ENCODE data around the gene CBY2. TPM values are rescaled to one million over a fixed set of nuclear protein-coding genes. Genes with fewer than 3 reads are reported as not detected.

Gene CBY2
- total and polyA plus RNA-seq, 8 donors: not detected

DNA sequence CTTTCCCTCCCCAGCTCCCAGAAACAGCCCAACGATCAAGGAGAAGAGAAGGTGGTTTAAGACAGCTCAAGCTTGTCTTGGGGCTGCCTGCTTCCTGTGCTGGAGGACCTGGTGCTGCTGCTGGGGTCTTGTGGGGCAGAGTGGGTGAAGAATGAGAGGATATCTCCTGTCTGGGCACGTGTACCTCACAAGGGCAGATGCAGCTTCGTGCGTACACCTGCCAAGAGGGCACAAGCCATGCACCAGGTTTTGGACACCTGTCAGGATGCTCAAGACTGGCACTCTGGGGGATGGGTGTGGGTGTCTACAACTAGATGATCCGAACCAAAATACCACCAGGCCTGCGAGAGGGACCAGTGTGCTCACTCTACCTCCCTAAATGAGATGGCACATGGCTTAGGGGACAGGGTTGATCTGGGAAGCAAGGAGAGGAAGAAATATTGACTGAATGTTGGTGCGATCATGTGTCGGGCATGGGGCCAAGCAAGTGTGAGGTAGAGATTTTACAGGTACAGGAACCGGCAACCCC lies 2.2 kb downstream of the CBY2 start:
- Histone ChIP-seq H3K36me3 (no peaks in the 10 kb centered on the region), H3K27me3 (no peaks in the 10 kb centered on the region), H3K4me1 (no peaks in the 10 kb centered on the region), H3K4me3 (no peak overlapping the region), H3K27ac (no peak overlapping the region), H3K9me3 (no peaks in the 10 kb centered on the region)
- no peak for DNase-seq
- intact Hi-C loops (cut with DNase I; ENCODE audit: low total_unique reads): no loop called here
- TF ChIP-seq POLR2AphosphoS5 (IDR thresholded peaks at IDR 0.05) (no peak), POLR2A (IDR thresholded peaks at IDR 0.05) (no peak), EP300 (IDR thresholded peaks at IDR 0.05) (no peak)
- TF ChIP-seq, protein P1, sequence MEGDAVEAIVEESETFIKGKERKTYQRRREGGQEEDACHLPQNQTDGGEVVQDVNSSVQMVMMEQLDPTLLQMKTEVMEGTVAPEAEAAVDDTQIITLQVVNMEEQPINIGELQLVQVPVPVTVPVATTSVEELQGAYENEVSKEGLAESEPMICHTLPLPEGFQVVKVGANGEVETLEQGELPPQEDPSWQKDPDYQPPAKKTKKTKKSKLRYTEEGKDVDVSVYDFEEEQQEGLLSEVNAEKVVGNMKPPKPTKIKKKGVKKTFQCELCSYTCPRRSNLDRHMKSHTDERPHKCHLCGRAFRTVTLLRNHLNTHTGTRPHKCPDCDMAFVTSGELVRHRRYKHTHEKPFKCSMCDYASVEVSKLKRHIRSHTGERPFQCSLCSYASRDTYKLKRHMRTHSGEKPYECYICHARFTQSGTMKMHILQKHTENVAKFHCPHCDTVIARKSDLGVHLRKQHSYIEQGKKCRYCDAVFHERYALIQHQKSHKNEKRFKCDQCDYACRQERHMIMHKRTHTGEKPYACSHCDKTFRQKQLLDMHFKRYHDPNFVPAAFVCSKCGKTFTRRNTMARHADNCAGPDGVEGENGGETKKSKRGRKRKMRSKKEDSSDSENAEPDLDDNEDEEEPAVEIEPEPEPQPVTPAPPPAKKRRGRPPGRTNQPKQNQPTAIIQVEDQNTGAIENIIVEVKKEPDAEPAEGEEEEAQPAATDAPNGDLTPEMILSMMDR (IDR thresholded peaks at IDR 0.05): no peak
- 80 to 89% (median 87%) methylated on average over 9 of the region's 9 CpGs for WGBS, 5 donors

DNA sequence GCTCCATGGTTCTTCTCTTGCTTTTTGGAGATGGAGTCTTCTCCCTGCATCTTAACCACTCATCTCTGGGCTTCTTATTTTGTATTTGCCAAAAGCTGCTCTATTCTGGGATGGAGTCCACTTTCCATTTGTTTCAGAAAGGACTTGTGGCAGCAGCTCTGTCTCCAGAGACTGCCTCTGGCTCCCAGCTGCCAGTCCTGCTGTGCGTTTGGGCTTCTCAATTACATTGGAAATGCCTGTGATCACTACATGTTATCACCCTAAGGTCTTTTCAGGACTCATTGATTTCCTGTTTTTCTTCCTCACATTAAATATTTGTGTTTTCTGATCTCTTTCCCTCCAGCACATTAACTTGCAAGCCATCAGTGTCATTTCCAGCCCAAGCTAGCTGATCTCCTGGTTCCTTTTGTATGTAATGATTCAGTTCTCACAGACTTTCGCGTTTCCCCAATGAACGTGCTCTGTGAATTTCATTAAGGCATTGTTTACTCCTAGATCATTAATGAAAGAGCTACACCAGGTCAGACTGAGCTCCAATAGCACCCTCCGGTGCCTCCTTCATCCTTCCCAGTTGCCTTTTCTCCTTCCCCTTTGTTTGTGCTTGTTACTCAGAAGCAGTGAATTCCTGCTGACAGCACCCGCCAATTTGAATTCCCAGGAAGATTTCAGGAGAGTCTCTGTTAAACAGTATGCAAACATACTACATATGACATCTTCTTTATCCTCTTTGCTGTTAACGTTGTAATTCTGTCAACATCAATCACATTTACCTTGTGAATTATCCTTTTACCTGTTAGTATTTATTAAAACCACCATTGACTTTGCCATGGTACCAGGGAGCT lies 3.0 kb downstream of the CBY2 start:
- Histone ChIP-seq H3K27ac (no peak overlapping the region), H3K27me3 (no peaks in the 10 kb centered on the region), H3K9me3 (no peaks in the 10 kb centered on the region), H3K4me1 (no peaks in the 10 kb centered on the region), H3K4me3 (no peak overlapping the region), H3K36me3 (no peaks in the 10 kb centered on the region)
- 45 to 56% (median 50%) methylated on average over 7 of the region's 7 CpGs for WGBS, 5 donors
- DNase-seq: no peak
- intact Hi-C loops (cut with DNase I; ENCODE audit: low total_unique reads): no loop called here
- TF ChIP-seq, protein P1 (IDR thresholded peaks at IDR 0.05): no peak
- TF ChIP-seq POLR2A (IDR thresholded peaks at IDR 0.05) (no peak), POLR2AphosphoS5 (IDR thresholded peaks at IDR 0.05) (no peak), EP300 (IDR thresholded peaks at IDR 0.05) (no peak)

DNA sequence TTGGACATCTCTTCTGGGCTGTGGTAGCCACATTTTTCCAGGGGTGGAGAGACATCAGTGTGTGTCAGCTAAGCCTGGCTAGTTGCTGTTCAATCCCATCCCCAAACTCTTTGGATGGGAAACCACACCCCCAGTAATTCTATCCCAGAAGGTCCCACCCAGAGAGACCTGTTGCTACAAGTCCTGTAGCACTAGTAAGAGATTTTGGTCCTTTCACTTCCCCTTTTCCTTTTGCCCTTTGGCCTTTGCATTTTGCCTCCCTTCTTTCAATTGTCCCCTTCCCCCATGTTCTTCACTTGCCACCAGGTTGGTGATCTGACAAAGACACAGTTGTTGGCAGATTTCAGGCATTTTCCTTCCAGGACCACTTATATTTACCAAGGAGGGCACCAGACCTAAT lies 3.8 kb downstream of the CBY2 start:
- Histone ChIP-seq H3K27me3 (no peaks in the 10 kb centered on the region), H3K9me3 (no peaks in the 10 kb centered on the region), H3K4me1 (no peaks in the 10 kb centered on the region), H3K36me3 (no peaks in the 10 kb centered on the region), H3K4me3 (no peak overlapping the region), H3K27ac (no peak overlapping the region)
- TF ChIP-seq, protein P1 (IDR thresholded peaks at IDR 0.05): no peak
- TF ChIP-seq EP300 (IDR thresholded peaks at IDR 0.05) (no peak), POLR2A (IDR thresholded peaks at IDR 0.05) (no peak), POLR2AphosphoS5 (IDR thresholded peaks at IDR 0.05) (no peak)
- intact Hi-C loops (cut with DNase I; ENCODE audit: low total_unique reads): no loop called here
- no peak for DNase-seq

DNA sequence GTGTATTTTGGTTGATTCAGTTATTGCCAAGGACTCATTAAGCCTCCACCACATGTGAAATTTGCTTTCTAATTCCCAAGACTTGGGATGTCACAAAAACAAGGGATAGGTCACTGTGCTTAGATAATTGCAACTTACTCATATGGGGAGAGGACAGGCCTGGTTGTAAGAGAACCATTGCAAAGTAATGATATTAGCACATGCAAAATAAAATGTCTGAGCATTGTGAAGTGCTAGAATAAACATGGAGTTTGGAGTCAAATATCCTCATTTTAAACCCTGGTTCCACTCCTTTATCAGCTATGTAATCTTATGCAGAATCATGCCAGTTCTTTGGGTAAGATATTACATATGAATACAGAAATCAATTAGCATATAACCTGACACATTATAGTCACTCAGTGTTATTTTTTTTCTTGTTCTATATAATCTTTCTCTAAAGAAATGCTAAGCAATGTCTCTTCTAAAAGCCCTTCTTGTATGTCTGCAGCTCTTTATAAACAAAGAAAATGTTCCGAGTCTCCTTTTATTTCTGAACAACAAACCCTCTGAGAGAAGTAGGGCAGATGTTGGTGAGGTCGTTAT lies 5.5 kb downstream of the CBY2 start:
- H3K4me3 ChIP-seq: no peak overlapping the region
- H3K9me3 ChIP-seq: peaks cover 0 to 1% (median 0%) of the 10 kb centered on the region in 4 donors
- TF ChIP-seq POLR2AphosphoS5 (IDR thresholded peaks at IDR 0.05) (no peak), POLR2A (IDR thresholded peaks at IDR 0.05) (no peak), EP300 (IDR thresholded peaks at IDR 0.05) (no peak)
- TF ChIP-seq, protein P1 (IDR thresholded peaks at IDR 0.05): no peak
- H3K4me1 ChIP-seq: no peaks in the 10 kb centered on the region
- DNase-seq: no peak
- 55 to 72% (median 66%) methylated on average over 2 of the region's 2 CpGs for WGBS, 5 donors
- H3K27ac ChIP-seq: no peak overlapping the region
- H3K27me3 ChIP-seq: no peaks in the 10 kb centered on the region
- H3K36me3 ChIP-seq: no peaks in the 10 kb centered on the region
- intact Hi-C loops (cut with DNase I; ENCODE audit: low total_unique reads): no loop called here

Data from stomach (tissue), 9 donors.